ENCODE data around the gene DPY19L3.
"Not testable (repeated sequence)": the region's sequence is repeated elsewhere in the genome, so short reads cannot be mapped to it uniquely, and the experiment has no call there.

Gene DPY19L3

DNA sequence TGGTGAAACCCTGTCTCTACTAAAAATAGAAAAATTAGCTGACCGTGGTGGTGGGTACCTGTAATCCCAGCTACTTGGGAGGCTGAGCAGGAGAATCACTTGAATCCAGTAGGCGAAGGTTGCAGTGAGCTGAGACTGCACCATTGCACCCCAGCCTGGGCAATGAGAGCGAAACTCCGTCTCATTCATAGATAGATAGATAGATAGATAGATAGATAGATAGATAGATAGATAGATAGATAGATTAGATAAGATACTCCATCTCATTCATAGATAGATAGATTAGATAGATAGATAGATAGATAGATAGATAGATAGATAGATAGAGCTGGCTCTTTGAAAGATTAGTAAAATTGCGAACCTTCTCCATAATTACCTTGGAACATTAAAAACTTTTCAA, 42.0 kb downstream of the DPY19L3 start:
- DNase-seq, result not testable (repeated sequence)

DNA sequence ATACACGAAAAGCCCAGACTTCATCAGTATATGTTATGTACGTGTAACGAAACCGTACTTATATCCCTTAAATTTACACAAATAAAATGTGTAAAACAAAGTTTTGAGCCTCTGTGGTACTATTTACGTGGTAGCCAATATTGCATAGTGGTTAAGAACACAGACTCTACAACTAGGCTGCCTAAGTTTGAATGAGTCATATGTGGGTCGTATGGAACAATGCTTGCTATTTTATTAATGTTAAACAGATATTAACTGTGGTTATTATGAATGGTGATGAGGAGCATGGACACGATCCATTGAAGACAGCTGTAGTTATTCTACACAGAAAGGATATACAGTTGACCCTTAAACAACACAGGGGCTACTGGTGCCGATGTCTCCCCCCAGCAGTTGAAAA, 42.5 kb downstream of the DPY19L3 start:
- DNase-seq, result no peak

DNA sequence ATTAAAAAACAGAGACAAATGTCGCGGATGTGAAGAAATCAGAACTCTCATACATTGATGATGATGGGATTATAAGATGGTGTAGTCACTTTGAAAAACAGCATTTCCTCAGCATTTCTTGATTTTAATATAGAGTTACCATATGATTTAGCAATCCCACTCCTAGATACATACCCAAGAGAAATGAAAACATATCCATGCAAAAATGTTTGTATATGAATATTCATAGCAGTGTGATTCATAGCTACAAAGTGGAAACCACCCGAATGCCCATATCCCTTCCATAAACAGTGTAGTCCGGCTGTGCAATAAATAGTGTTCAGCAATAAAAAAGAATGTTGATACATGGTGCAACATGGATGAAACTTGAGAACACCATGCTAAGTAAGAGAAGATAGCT, 44.6 kb downstream of the DPY19L3 start:
- no peak for DNase-seq

DNA sequence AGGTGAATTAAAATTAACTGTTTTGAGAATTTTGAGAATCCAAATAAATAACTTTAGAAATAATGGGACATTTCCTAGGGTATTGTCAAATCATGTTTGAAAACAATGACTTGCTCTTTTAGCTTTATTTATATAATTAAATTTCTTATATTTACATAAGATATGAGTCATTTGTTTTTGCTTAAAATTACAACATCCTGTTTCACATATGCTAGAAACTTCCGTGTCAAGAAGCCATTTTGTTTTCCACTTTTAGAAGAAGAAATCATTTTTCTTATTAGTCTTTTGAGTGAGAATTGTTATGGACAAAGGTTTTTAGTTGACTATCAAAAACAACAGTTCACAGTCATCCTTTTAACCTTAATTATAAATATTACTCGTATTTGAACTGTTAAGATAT, 48.2 kb downstream of the DPY19L3 start:
- no peak for DNase-seq

DNA sequence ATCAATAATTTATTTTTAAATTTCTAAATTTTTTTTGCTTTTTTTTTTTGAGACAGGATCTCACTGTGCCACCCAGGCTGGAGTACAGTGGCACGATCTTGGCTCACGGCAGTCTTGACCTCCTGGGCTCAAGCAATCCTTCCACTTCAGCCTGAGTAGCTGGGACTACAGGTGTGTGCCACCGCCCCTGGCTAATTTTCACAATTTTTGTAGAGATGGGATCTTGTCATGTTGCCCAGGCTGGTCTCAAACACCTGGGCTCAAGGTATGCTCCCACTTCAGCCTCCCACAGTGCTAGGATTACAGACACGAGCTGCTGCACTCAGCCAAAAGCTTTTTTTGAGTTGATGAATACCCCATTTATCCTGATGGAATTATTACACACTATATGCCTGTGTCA, 50.8 kb downstream of the DPY19L3 start:
- DNase-seq, result no peak

DNA sequence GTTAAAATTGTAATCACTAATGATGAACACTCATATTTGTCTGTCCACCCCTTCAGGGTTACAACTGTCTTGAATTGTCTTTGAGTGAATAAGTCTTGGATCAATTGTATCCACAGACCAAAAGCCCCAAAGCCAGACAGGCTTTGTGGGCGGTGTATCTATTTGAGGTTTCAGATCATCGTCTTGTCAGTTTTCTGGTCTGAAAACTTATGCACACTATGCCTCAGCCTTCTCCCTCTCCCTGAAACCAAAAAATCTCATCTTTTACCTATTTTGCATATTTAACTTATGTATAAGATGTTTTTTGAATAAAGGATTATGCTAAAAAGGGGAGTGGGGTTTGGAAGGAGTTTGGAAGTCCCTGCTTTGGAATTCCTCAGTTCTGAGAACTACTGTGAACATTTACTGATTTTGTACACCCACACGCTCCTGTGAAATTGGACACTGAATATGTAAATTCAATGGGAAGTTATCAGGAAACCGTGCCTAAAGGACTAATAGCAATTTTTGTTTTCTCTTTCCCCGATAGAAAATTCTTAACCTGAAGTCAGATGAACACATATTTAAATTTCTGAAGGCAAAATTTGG, 52.1 kb downstream of the DPY19L3 start:
- DNase-seq, result no peak

DNA sequence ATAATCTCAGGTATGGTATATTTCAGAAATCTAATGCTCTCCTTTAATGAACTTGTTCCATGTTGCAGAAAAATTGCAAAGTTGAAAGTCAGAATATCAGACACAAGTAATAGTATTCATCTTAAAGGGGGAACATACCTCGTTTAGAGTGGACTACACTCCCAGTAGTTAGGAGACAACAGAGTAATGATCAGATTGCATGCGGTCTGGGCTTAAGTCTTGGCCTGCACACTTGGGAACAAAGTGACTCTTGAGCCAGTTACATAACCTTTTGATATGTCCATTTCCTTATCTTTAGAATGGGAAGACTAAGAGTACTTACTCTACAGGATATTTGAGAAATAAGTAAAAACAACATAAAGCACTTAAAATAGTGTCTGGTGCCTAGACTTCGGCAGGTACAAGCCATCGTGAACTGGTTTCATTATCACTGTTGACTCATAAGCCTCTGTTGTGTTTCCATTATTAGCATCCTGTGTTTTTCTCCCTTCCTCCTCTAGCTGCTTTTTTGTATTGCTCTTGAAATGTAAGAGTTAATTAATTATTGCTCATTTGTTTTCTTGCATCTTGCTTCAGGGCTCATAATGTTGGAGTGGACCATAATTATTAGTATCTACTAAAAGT, 53.0 kb downstream of the DPY19L3 start:
- DNase-seq, result no peak

DNA sequence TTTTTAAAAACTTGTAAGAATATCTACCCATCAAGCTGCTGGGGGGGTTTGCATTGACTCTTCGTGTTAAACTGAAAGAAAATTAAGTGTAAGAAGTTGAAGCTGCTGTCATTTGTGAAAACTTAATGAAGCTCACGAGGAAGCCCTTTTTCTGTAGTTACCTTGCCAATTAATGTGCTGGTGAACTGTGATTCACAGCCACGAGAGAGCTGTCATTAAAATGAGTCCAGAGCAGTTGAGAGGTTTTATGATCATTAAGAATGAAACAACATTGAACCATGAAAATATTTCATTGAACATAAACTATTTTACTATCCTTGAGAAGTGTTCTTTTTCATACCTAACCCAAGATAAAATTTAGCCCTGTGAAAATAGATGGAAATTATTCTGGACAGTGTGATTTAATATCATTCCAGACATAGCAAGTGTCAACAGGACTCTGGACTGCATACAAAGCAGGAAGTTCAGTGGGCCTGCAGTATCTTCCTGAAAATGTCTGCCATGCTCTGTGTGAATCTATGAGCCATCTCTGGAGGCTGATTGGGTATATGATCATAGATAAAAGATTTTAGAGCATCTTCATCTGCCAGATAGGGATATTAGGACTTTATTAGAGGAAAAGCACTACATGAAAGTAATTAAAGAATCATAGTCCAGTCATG, 53.8 kb downstream of the DPY19L3 start:
- no peak for DNase-seq

DNA sequence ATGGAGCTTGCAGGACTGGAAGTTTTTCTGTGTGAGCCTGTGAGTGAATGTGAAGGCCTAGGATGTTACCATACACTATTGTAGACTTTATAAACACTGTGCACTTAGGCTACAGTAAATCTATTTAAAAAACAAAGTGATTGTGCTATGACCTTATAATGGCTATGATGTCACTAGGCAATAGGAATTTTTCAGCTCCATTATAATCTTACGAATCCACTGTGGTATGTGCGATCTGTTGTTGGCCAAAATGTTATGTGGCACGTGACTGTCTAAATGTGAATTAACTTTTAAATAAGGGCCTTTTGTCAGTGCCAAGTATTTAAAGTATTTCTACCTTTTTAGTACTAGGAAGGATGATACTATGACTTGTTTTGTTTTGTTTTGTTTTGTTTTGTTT, 54.9 kb downstream of the DPY19L3 start:
- no peak for DNase-seq

DNA sequence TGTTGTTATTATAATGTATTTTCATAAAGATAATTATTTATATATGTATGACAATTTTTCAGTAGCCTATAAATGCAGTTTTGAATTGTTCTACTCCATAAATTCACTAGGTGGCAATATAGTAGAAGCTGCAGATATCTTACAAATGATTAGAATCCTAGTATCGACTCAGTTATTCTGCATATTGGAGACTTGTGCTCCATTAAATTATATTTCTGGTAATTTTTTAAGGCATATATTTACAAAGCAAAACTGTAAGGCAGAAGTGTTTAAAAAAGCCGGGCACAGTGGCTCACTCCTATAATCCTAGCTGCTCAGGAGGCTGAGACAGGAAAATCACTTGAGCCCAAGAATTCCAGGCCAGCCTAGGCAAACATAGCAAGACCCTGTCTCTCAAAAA, 58.7 kb downstream of the DPY19L3 start:
- no peak for DNase-seq

DNA sequence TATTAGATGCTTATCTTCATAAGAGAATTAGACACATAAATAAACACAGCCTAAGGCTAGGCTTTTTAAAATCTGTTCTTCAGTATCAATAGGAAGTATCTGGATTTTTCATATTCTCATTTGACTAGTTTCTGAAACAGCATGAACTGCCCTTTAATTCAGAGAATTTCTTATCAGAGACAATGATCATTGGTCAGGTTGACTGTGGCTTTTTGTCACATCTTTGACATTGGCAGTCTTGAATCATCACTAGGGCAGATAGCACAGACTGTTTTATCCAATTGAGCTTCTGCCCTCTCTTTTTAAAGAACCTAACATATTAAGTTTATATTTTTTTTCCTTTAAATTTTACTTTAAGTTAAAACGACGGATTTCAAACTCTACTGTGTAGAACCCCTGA, 59.6 kb downstream of the DPY19L3 start:
- DNase-seq, result no peak

DNA sequence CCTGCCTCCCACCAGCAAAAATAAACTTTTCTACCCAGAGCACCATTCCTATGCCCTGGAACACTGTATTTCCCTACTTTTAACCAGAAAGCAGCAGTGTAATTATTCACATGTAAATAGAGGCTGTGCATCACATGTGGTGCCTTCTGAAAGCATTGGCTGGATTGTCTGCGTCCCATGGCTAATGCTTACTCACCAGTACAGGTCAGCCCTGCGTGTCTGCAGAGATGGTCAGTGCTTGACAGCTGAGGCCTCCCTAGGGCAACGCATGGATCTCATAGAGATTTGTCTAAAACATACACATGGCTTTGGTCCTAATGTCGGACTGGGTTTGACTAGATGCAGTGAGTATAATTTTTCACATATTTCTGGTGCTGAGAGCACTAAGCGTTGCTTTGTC, 64.2 kb downstream of the DPY19L3 start:
- DNase-seq, result no peak

DNA sequence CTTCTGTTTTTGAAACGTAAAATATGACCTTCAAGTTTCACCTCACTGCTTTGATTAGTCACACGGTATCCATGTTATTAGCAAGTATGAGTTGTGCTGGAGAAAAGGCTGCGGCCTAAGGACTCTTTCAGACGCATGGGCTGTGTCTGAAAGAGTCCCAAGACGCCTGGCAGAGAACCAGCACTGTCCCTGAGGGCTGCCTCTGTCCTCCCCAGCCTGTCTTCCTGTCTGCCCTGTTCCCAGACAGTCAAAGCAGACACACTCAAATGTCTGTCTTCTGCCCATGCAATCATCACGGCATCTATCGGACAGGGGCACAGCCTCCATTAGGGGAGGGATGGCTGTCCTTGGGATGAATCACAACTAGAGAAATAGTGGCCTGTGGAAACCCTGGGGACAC, 65.5 kb downstream of the DPY19L3 start:
- no peak for DNase-seq

DNA sequence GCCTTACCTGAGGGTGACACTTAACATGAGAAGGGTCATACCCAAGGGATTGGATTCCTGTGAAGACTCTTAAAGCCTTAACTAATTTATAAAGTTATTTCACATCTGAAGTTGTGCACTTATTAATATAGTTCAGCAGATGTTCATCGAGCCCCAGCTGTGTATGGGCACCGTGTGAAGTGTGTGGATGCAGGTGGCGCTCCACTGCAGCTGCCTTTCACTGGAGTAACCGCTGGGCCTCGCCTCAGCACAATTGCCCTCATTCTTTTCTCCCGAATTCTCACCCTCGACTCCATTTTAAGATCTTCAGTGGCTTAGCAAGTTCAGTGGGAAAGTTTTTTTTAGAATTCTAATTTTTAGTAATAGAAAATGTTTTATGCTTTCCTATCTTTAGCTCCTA, 66.2 kb downstream of the DPY19L3 start:
- no peak for DNase-seq

DNA sequence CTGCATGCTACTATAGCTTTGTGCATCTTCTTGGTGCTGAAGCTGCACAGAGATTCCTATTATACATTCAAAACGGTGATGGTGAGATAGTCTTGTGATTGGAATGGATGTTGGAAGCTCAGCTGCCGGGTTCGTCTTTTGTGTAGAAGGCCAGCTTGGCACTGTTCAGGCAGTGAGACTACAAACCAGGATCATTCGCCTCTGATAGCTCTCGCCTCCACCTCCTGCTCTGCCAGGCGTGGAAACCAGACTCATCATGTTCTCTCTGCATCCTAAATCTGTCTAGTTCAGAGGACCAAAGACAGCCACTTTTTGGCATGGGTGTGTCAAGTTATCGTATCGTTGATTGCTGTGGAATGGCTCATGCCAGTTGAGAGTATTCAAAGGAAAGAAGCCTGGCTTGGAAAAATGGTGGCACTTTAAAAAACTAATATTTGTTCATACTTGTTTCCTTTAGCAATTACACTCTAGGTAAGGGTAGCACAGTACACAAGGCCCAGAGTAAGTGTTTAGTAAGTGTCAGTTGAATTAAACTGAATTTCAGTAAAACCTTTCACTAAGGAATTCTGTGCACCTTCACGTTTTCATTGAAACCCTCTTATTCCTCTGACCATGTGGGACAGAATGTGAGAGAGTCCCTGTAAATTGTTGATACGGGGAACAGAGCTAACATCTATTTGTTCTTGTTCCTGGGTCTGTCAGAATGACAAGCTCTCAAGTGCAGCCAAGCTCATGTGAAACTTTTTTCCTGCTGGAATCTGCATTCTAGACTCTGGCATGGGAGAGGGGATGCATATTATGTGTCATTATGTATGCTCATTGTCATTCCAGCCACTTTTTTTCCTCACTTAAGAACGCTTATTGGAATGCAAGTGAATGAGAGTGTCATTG, 69.8 kb downstream of the DPY19L3 start:
- no peak for DNase-seq

DNA sequence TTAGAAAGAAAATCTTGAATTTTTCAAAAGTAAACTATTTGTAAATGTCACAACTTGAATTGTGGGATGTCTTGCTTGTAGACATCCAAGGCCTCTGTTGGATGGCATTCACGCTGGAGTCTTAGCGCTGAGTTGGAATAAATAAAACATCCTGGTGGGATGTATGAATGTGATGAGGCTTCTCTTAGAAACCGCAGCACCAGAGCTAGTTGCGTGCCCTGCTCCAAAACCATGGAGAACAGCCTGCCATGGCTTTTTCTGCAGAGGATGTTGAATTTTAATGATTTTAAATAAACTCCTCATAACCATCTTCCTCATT, 70.4 kb downstream of the DPY19L3 start:
- DNase-seq, result no peak

DNA sequence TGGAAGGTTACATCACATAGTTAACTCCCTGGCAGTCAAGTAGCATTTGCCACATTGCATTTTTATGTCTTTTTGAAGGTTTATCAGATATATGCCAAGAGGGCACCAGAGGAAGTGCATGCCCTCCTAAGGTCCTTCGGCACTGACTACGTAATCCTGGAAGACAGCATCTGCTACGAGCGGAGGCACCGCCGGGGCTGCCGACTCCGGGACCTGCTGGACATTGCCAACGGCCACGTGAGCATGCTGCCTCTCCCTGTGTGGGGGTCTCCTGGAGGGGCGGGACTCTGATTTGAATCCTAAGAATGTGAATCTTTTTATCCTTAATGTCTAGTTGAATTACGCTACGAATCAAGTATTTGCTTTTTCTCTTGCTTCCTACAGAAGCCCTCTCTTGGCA, 74.8 kb downstream of the DPY19L3 start:
- DNase-seq, result no peak

DNA sequence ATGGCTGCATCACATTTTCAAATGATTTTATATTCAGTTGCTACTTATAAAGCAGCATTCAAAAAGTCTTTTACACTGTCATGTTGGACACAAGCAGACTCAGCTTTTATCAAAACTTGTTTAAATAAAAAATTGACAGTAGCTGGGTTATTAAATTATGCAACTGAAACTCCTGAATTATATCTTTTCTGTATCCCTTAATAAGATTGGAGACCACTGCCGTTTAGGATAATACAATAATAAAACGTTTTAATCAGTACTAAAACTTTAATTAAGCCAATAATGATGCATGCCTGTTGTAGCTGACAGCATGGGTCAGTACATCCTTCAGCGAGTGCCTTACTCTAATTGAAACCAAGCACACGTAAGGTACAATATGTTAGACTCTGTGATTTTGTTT, 78.0 kb downstream of the DPY19L3 start:
- no peak for DNase-seq

DNA sequence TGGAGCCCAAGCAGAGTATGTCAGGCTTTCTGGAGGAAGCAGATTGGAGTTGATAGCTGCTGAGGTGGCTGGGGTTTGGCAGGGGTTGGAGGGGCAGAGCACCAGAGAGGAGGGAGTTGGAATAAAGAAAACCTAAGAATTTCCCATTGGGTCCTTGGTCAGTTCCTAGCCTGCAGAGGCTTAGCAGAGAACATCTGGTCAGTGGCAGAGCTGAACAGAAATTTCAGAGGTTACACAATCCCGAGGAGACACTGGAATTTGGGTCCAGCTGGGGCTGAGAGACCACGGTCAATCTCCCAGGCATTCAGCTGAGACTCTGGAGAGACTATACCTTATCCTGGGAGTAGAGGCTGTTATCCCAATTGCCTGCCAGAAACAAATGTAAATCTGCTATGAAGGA, 84.4 kb downstream of the DPY19L3 start:
- DNase-seq, result no peak

DNA sequence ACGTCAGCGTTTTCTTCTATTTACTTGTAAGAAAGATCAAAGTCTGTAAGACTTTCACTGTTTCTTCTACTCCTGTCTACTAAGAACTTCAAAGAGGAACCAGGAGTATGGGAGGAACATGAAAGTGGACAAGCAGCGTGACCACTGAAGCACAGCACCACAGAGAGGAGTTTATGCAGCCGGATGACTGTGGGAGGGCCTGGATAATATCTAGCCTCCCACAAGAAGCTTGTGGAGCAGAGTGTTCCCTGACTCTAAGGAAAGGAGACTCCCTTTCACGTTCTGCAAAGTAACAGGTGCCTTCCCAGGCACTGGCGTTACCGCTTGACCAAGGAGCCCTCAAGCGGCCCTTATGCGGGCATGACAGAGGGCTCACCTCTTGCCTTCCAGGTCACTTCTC, 91.8 kb downstream of the DPY19L3 start:
- no peak for DNase-seq

DNA sequence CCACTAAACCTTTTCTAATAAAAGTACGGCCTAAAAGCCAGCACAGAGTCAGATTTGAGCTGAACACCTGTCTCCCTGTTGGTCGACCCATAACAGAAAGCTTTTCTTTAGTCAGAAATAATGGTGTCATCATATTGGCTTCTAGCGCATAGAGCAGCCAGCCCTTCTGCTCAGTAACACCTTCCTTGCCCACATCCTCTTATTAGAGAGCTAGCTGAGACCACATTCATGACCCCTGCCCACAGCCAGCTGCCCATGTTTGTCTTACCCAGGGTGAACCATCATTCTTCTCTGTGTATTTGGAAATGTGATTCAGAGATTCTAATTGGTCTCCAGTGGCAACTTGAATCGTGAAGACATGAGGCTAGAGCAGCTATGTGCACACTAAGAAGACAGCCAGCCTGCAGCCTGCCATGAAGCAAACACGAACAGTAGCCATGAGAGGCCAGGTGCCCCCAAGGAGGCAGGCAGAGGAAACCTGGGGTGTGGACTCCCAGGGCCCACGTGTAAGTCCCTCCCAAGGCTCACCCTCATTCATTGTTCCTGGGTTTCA, 93.2 kb downstream of the DPY19L3 start:
- no peak for DNase-seq

DNA sequence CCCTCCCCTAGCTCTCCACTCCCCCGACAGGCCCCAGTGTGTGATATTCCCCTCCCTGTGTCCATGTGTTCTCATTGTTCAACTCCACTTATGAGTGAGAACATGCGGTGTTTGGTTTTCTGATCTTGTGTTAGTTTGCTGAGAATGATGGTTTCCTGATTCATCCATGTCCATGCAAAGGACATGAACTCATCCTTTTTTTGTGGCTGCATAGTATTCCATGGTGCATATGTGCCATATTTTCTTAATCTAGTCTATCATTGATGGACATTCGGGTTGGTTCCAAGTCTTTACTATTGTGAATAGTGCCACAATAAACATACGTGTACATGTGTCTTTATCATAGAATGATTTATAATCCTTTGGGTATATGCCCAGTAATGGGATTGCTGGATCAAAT, 106.9 kb downstream of the DPY19L3 start:
- DNase-seq, result not testable (repeated sequence)

DNA sequence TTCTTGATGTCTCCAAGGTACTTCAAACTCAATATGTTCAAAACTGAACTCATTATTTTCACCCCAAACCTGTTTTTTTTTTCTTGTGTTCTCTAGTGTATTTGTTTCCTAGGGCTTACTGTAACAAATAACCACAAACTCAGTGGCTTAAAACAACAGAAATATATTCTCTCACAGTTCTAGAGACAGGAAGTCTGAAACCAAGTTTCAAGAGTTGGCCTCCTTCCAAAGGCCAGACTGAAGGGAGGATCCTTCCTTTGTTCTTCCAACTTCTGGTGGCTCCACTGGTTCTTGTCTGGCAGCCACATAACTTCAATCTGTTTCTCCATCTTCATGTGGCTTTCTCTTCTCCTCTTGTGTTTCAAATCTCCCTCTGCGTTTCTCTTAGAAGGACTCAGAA, 113.5 kb downstream of the DPY19L3 start:
- DNase-seq, result no peak

DNA sequence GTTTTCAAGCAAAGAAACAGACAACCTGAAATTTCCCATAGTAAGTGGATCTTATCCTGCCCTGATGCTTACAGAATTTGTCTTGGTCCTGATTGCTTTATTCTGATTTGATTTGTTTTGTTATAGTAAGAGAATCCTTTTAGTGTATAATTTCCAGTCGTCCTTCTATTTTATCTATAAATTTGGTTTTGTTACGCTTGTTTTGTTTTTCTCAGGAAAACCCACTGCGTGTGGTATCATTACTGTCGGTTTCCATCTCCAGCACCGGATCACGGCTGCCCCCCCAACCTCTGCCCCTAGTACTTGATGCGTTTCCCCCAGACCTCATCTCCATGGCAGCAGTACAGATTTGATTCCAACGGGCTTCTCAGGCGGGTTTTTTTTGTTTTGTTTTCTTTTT, 117.4 kb downstream of the DPY19L3 start:
- no peak for DNase-seq

Data from SIG-M5 (cell line).